ENCODE results near the gene PRKAA2.

Gene PRKAA2

DNA sequence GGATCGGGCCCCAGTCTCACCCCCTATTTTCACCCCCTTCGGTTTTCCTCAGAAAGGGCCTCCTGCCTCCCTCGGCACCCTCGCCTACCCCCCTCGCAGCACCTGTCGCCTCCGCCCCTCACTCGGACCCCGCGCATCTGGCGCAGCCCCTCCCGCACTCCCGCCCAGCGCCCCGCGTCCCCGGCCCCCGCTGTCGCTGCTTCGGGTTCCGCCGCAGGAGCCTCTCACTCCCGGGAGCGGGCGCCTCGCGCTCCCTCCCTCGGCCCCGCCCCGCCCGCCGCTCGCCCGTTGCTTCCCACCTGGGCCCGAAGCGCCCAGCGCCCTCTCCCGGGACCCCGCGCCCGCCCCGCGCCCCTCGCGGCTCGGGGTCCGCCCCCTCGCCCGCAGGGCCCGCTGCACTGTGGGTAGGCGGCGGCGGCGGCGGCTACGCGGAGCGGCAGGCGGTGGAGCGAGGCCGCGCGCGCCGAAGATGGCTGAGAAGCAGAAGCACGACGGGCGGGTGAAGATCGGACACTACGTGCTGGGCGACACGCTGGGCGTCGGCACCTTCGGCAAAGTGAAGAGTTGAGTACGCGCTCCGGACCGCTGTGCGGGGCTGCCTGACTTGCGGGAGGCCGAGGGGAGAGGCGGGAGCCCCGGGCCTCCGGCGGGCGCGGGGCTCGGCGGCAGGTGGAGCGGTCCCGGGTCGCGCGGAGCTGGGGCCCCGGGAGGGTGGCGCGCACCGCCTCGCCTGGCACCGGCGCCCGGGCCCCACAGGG, at the start of gene PRKAA2:
Gene PRKAA2, plus strand, starts transcription at position 396 of the 758 bp plus-strand sequence. Its CDS starts 74 bp downstream, at position 470.
- TF ChIP-seq ZBTB7A (IDR thresholded peaks at IDR 0.05; ENCODE audit: low read depth), result peak; percentile 84; the same call in 1 of the 2 replicates
- TF ChIP-seq, protein P1, sequence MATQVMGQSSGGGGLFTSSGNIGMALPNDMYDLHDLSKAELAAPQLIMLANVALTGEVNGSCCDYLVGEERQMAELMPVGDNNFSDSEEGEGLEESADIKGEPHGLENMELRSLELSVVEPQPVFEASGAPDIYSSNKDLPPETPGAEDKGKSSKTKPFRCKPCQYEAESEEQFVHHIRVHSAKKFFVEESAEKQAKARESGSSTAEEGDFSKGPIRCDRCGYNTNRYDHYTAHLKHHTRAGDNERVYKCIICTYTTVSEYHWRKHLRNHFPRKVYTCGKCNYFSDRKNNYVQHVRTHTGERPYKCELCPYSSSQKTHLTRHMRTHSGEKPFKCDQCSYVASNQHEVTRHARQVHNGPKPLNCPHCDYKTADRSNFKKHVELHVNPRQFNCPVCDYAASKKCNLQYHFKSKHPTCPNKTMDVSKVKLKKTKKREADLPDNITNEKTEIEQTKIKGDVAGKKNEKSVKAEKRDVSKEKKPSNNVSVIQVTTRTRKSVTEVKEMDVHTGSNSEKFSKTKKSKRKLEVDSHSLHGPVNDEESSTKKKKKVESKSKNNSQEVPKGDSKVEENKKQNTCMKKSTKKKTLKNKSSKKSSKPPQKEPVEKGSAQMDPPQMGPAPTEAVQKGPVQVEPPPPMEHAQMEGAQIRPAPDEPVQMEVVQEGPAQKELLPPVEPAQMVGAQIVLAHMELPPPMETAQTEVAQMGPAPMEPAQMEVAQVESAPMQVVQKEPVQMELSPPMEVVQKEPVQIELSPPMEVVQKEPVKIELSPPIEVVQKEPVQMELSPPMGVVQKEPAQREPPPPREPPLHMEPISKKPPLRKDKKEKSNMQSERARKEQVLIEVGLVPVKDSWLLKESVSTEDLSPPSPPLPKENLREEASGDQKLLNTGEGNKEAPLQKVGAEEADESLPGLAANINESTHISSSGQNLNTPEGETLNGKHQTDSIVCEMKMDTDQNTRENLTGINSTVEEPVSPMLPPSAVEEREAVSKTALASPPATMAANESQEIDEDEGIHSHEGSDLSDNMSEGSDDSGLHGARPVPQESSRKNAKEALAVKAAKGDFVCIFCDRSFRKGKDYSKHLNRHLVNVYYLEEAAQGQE (IDR thresholded peaks at IDR 0.05; ENCODE audit: low read depth), result no peak
- no peak; the same call in 1 of the 2 replicates for TF ChIP-seq EGR1 (IDR thresholded peaks at IDR 0.05)
- TF ChIP-seq MAX (IDR thresholded peaks at IDR 0.05), result peak; percentile 78
- TF ChIP-seq YY1 (IDR thresholded peaks at IDR 0.05; ENCODE audit: low read depth), result peak; percentile 78; the same call in 1 of the 2 replicates

GRCh38 chr1:56617141-56617540, 28.0 kb upstream of the PRKAA2 start:
- TF ChIP-seq YY1 (IDR thresholded peaks at IDR 0.05; ENCODE audit: low read depth), result no peak
- TF ChIP-seq CEBPB (IDR thresholded peaks at IDR 0.05), result no peak
- TF ChIP-seq MAX (IDR thresholded peaks at IDR 0.05), result no peak
- no peak for TF ChIP-seq EGR1 (IDR thresholded peaks at IDR 0.05)
- no peak for TF ChIP-seq TEAD4 (IDR thresholded peaks at IDR 0.05)
- TF ChIP-seq USF1 (IDR thresholded peaks at IDR 0.05), result no peak
- TF ChIP-seq NFIC (IDR thresholded peaks at IDR 0.05), result no peak
- no peak for TF ChIP-seq RAD21 (IDR thresholded peaks at IDR 0.05; ENCODE audit: low read depth)
- TF ChIP-seq CREB1 (IDR thresholded peaks at IDR 0.05; ENCODE audit: low read depth), result no peak
- TF ChIP-seq TAF1 (IDR thresholded peaks at IDR 0.05; ENCODE audit: low read depth), result no peak
- TF ChIP-seq ZBTB7A (IDR thresholded peaks at IDR 0.05; ENCODE audit: low read depth), result no peak
- no peak for TF ChIP-seq TCF12 (IDR thresholded peaks at IDR 0.05; ENCODE audit: low read depth)
- TF ChIP-seq EP300 (IDR thresholded peaks at IDR 0.05; ENCODE audit: borderline replicate concordance), result no peak
- TF ChIP-seq, protein P1 (IDR thresholded peaks at IDR 0.05; ENCODE audit: low read depth), result no peak
- no peak for TF ChIP-seq FOXM1 (IDR thresholded peaks at IDR 0.05; ENCODE audit: borderline replicate concordance, low read depth)

DNA sequence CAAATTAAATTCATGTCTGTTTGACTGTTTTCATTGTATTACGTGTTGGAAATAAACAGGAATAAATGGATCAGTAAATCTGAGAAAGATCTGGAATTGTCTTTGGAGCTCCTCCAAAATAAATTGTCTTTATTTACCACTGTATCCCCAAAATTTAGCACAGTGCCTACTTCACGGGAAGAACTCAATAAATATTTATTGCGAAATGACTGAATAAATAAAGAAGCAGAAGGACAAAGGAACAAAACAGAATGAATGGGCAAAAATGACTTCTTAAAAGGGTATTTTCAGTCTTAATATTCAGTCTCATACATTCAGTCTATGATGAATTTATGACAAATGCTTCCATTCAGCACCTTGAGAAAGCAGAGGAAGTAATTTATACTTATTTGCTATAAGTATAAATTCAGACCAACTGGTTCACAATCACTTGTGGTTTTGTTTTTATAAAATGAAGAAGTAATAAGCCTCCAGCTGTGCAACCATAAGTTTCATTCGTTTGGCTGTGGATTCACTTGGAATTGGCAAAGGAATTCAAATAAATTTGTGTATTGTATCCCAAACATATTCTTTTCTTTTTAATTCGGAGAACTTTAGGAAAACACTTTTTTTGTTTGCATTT, 19.2 kb upstream of the PRKAA2 start:
- TF ChIP-seq MAX (IDR thresholded peaks at IDR 0.05) (no peak), TAF1 (IDR thresholded peaks at IDR 0.05; ENCODE audit: low read depth) (no peak), YY1 (IDR thresholded peaks at IDR 0.05; ENCODE audit: low read depth) (no peak), NFIC (IDR thresholded peaks at IDR 0.05) (no peak), TEAD4 (IDR thresholded peaks at IDR 0.05) (no peak), ZBTB7A (IDR thresholded peaks at IDR 0.05; ENCODE audit: low read depth) (no peak), TCF12 (IDR thresholded peaks at IDR 0.05; ENCODE audit: low read depth) (no peak), RAD21 (IDR thresholded peaks at IDR 0.05; ENCODE audit: low read depth) (no peak), CREB1 (IDR thresholded peaks at IDR 0.05; ENCODE audit: low read depth) (no peak), FOXM1 (IDR thresholded peaks at IDR 0.05; ENCODE audit: borderline replicate concordance, low read depth) (no peak), CEBPB (IDR thresholded peaks at IDR 0.05) (no peak), EGR1 (IDR thresholded peaks at IDR 0.05) (no peak), USF1 (IDR thresholded peaks at IDR 0.05) (no peak), EP300 (IDR thresholded peaks at IDR 0.05; ENCODE audit: borderline replicate concordance) (no peak)
- TF ChIP-seq, protein P1 (IDR thresholded peaks at IDR 0.05; ENCODE audit: low read depth), result no peak

All from Ishikawa (cell line).